Anterior cingulate cortex (tissue), 58 donors: ENCODE results near the gene DAGLA.
A peak's percentile ranks its signal among the peaks of the same experiment; 100 is the strongest.

Source experiments
- DNase-seq, 58 donors: peaks; one replicate each; lab custom pipeline; 2025; lab: John Stamatoyannopoulos, UW

The DAGLA gene

DNA sequence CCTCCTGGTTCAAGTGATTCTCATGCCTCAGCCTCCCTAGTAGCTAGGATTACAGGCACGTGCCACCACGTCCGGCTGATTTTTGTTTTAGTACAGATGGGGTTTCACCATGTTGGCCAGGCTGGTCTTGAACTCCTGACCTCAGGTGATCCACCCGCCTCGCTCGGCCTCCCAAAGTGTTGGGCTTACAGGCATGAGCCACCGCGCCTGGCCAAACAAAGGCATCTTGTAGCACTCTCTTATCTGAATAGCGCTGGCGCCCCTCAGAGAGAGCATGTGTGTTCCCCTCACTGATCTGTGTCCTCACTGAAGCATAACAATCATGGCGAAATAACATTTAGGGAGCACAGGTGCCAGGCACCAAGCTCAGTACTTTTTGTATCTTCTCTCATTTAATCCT is 7.2 kb downstream of the DAGLA start:
- no peak for DNase-seq

DNA sequence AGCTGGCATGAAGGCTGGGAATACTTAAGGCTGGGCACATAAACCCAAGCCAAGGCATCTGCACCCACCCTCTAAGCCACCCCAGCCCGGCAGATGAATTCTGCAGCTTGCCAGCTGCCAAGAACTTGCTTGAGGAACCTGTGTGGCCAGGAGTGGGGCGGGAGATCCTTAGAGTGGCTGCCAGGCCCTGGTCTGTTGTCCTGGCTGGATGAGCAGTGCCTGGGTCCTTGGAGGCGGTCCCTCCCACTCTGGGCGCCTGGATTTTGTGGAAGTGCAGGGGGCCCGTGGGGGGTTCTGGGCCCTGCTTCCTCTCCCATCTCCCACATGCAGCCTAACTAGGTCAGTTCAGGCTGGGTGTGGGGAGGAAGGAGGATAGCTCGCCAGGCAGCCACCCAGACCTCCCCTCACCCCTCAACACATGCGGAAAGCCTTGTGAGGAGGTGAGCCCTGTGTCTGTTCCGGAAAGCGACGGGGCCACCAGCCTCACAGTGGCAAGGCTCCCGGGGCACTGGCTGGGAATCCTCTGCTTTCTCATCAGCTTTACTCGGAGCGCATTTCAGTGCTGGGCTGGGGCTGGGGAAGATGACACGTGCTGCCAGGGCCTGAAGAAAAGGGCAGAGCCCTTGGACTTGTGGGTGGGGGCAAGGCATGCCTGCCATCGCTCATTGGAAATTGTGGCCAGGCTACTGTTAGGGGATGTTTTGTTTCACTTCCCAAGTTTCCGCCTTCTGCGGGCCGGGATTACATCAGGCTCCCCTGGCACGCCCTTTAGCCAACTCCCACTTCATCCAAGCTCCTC is 8.4 kb downstream of the DAGLA start:
- peak in 38 of 58 donors; percentile 23 to 86 (median 62) for DNase-seq

DNA sequence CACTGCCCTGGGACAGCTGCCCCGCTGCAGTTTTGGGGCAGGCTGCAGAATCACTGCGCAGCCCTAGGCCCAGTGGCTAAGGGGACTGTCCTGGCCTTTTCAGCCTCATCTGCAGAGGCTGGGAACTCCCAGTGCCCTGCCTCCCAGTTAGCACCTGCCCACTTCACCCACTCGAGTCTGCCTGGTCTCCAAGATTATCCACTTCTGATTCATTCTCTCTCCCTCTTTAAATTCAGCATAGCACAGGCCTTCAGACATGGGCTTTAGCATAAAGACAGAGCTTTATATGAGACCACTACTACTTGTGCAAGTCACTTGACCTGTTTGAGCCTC is 8.9 kb downstream of the DAGLA start:
- DNase-seq: no peak

DNA sequence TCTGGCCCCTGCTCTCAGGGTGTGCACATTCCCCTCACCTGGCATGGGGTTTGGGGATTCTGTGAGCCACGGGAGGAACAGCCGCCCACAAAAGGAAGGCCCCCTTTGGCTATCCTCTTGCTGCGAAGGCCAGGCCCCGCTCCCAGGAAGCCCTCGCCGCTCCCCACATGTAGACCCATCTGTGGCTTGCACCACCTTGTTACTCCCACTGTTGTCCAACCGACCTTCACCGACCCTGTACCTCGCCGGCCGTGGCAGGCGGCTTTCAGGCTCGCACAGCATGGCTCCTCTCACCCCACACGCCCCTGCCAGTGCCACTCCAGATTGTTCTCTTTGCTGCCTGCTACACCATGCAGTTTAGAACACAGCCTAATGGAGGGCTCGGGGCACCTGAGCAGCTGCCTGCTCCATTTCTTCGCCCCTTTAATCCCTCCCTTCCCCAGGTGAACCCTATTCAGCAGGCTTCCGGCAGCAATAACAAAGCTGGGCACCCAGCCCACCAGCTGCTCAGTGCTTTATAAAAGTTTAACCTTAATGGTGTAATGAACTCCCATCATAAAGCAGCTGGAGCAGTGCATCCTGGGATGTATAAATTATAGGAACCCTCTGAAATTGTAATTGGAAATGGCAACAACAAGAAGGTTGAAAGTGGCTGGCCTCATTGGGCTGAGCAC is 10.7 kb downstream of the DAGLA start:
- DNase-seq: no peak

DNA sequence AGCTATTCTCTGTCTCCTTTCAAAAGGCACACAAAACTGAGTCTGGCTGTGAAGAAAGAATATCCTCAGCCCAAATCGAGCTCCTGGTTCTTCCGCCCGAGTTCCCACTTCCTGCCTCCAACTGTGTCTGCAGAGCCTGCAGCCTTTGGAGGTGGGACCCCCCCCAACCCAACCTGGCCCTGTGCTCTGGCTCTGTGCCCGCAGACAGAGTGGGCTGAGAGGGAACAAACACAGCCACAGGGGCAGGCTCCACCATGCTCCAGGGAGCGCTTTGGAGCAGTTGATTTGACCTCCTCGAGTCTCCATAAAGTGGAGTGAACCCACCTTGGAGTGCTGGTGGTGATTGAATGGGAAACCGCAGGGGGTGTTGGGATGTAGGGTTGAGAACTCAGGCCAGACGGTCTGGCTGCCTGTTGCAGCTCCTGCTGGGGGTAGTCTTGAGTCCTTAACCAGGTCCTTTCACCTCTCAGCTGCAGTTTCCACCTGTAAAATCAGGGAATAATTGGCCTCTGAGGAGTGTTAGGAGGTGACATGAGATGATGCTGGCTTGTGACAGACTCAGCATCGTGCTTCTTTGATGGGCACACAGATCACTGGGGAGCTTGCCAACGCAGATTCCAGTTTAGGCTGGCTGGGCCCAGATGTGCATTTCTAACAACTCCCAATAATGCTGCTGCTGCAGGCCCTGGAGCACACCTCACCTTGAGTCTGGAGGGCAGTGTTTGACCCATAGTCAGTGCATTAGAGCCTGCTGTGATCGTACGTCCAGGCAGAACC is 11.4 kb downstream of the DAGLA start:
- peak in 5 of 58 donors; percentile 19 to 49 (median 20) for DNase-seq

DNA sequence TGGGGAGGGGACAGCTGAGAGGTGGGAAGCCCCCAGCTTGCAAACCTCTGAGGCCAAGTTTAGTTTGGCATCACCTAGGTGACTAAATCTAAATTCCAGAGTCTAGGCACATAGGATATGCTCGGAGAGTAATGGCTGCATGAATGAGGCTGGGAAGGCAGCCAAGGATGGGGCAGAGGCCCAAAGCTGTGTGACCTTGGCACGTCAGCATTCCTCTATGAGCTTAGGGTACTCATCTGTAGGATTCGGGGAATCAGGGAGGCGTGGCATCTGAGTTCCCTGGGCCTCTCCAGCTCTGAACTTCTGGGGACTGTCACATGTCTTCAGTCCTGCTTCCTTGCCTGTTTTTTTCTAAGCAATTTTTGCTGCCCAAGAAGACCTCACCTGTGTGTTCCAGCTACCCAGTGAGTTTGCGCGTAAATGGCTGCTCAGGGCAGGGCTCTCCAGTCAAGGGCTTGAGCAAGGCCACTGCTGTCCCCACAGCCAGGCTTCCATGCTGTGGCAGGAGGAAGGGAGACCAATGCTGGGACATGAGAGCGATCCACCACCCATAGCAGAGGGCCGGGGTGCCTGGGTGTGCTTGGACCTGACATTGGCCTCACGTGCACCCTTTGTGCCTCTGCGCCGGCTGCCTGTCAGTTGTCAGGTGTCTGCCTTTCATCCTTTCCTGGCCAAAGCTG is 13.9 kb downstream of the DAGLA start:
- peak in 1 of 58 donors; percentile 49 for DNase-seq

DNA sequence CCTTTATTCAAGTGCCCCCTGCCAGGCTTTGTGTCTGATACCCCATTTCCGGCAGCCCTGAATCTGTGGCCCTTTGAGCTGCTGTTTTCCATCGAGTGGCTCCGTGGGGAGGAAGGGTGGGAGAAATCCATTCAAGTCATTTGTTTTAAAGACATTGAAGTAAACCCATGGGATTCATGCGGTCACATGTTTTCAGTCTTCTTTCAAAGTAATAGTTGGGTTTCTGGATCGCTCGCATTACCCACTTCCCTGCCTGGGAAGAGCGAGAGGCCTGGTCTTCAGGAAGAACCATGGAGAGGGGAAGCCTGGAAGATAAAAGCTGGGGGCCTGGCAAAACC is 14.4 kb downstream of the DAGLA start:
- DNase-seq: no peak

DNA sequence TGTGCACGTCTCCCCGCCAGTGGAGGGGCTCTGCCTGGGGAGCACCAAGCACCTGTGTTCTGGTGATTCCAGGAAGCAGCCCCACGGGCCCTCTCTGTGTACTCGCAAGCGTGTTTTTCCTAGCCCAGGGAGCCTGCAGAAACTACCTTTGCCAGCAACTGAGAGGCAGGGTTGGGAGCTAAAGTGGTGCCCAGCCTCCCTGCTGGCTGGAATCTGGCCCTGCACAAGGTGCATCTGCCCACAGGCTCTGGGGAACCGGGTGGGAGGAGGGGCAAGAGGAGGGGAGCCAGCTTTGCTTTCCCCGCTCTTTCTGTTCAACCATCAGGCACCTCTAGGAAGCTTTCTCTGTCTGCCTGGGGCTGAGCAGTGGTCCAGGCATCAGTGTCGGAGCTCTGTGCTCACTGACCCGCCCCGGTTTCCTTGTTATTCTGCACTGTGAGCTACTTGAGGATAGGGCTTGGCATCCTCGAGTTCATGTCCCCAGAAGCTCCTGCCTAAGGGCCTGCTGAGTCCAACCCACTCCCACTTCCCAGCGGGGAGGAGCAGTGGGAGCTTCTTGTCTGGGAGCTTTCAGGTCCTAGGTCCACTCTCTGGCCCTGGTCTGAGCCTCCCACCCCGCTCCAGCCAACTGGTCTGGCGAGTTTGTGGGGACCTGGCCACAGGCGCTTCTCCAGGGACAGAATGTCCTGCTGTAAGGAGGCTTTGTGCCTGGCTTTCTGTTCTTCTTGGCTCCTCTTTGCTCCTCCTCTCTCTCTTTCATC is 14.9 kb downstream of the DAGLA start:
- DNase-seq: peak in 30 of 58 donors; percentile 21 to 81 (median 46)

DNA sequence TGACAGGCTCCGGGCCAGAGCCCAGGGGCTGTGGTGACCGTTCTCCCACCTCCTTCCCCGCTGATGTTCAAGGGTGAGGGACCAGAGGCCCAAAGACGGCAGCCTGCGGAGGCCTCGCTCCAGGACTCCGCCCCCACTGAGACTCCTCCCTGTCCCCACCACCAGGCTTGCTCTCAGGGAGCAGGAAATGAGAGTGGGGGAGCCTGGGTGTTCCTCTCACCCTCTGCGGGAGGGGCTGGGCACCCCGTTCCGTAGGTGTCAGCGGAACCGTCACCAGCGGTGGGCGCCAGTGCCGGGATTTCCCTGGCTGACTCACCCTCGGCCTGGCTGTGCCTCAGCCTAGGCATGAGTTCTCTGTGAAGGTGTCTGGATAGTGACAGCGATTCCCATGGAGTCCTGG is 15.7 kb downstream of the DAGLA start:
- DNase-seq: peak in 42 of 58 donors; percentile 15 to 71 (median 48)

DNA sequence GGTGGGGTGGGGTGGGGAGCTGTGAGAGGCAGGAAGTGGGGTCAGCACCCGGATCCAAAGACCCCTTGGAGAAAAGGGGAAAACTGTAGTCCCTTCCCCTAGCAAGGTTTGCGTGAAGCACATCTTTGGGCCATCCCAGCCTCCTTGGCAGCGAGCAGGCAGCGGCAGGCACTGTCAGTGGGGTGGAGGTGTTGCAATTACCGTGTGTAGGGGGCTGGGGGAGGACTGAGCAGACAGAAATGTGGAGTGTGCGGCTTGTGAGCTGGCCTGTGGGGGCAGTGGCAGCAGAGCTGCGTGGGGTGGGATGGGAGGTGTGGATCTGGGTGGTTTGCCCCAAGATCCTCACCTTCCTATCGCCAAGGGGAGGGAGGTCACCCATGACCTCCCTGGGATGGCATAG is 16.4 kb downstream of the DAGLA start:
- no peak for DNase-seq

DNA sequence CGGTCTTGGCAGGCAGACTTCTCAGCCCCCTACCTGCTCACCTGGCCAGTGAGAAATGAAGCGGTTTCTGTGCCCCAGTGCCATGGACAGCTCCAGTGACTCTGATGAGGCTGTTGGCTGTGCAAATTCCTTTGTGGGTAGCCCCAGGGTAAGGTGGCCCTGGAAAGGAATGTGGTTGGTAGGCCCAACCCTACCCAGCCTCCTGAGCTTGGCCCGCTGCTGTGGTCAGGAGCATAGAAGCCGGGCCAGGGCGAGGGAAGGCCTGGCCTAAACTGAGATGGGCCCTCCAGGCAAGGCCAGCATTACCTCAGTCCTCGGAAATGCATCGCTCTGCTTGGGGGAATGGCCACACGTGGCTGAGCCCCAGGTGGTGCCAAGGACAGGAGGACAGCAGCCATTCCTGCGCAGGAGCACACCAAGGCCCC is 16.9 kb downstream of the DAGLA start:
- no peak for DNase-seq

DNA sequence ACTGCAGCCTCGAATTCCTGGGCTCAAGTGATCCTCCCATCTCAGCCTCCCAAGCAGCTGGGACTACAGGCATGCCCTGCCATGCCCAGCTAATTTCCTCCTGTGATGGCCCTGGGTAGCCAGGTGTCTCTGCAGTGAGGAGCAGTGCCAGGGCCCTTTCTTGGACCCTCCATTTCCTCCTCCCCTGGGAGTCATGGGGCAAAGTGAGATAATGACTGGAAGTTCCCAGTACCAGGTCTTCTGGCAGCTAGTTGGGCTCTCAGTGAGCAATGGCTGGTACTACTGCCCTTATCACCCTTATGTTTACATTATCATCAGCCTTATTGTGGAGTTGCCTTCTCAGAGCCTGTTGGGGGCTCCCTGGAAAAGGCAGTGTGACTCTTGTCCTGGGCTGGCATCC is 17.6 kb downstream of the DAGLA start:
- DNase-seq: no peak

DNA sequence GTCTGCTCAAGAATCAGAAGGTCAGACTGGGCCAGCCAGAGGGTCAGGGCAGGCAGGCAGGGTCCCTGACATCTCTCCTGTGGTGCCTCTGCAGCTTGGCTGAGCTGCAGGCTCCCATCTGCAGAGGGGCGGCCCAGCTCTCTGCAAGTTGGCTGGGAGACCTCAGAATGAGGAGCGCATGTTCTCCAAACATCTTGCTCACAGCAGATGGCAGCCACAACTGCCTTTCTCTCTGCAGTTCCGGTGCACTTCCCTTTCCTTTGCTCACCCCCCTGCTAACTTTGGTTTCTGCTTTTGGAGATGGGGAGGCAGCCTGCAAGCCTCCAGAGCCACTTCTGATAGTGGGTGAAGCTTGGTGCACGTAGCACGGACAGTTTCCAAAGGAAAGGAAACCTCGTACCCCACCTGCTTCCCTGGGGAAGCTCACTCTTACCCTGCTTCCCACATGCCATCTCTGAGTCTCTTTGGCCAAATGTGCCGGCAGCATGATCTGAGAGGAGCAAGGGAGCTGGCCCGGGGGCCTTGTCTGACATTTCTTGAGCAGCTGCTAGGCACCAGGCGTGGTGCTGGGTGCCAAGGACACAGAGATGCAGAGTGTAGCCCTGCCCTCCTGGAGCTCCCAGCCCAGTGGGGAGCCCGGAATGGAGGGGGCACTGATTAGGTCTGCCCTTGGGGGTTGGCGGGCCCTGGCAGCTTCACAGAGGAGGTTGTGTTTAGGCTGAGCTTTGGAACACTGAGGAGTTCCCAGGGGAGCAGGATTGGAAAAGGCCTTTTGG is 18.2 kb downstream of the DAGLA start:
- peak in 39 of 58 donors; percentile 18 to 83 (median 50) for DNase-seq

DNA sequence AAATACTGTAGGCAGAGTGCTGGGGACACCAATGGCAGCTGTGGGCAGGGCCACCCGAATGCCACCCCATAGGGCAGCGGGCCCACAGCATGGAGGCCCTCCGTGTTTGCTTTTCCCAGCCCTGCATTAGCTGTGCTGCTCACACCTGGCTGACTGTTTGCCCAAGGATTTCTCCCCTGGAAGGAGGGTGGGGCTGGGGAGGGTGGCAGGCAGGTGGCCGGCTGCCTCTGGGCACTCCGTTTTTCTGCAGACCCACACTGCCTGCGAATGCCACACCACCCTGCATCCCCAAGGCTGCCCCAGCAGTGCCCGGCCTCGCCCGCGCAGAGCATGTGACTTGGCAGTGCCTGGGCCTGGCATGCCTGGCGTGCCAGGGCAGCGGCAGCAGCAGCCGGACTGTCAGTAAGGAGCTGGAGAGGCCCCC is 19.6 kb downstream of the DAGLA start:
- peak in 44 of 58 donors; percentile 13 to 61 (median 40) for DNase-seq

DNA sequence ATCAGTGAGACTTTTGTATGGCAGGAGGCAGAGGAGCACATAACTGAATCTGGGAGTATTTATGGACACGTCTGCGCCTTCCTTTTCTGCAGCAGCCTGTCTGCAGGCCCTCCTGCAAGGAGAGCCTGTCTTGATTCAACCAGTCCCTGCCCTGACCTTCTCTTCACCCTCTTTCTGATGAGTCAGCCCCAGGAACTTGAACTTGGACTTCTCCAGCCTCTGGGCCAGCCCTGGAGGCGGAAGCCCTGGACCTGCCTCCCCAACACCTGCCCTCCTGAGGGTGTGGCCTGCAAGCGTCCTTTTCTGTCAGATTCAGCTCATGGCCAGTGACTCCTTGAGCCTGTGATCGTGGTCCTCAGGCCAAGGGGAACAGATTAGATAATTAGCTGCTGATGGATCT is 20.0 kb downstream of the DAGLA start:
- DNase-seq: no peak

DNA sequence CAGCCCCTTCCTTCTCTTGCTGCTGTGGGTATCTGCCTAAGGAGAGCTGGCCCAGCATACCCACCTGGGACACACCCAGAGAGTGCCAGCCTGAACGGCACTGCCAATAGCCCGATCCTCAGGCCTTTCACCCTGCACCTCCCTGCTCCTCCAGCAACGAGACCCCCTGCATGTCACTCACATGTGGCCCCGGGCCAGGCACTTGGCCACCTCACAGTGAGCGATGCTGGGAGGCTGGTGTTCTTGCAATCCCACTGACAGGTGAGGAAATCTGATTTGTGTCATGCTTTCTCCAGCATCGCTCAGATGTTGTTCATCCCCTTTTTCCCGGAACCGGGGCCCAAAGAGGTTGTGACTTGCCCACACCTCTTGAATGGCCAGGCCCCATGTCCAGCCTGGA is 20.5 kb downstream of the DAGLA start:
- DNase-seq: no peak

DNA sequence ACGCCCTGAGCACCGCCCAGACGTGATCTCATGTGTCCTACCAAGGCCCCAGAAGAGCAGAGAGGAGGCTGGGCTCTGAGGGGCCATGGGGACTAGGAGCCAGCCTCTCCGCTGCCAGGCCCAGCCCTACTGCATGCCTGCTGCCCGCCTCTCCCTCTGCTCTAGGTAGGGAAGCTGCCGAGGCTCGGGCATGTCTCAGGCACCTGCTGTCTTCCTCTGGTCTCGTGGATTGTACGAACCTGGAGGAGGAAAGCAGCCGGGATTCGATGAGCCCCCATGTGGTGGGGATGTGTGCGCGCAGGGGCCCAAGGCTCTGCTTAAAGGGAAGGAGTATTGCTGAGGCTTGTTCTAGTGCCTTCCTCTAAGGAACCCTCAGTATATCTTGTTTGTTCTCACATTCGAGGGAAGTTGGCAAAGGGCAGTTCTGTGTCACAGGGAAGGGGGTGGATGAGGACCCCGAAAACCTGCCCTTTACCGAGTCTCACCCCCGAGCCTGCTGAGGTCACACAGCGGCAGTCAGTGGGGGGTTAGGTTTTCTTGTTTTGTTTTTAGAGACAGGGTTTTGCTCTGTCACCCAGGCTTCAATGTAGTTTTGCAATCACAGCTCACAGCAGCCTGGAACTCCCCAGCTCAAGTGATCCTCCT is 21.2 kb downstream of the DAGLA start:
- peak in 9 of 58 donors; percentile 18 to 42 (median 23) for DNase-seq

DNA sequence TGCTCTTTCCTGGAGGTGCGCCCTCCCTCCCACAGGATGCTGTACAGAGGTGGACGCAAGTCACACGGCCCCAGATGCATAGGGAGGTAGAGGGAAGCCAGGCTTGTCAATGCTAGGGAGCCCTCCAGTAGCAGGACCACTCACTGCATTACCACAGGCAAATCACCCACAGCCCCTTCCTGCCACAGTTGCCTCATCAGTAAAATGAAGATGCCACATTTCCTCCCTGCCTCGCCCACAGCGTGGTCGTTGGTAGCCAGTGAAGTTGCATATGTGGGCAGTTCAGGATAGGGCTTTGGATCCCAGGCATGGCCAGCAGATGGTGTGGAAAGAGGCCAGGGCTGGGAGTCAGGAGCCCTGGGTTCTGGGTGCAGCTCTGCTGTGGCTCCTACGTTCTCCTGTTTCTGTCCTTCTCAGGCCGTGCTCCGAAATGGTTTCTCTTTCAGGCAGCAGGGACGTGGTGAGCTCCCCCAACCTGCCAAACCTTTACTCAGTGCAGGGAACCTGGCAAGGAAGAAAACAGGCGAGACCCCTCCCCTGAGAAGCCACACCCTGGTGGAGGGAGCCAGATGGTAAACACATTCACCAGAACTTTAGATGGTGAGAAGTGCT is 22.6 kb downstream of the DAGLA start:
- no peak for DNase-seq
